ENCODE results near the gene GATA1.

DNA sequence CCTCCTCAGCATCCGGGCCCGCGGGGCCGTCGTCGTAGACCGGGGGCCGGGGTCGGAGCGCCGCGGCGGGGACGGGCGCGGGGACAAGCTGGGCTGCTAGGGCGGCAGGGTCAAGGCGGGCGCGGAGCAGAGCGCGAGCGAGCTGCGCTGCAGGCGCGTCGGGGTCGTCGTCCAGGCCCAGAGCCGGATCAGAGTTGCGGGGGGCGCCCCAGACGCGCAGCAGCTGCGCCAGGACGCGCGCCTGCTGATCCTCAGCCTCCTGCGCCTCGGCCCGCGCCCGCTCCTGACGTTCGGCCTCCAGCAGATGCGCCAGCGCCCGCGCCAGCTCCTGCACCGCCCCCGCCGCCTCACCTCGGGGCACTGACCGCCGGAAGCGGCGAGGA is 45.5 kb downstream of the GATA1 start:
- TF ChIP-seq, protein P1, sequence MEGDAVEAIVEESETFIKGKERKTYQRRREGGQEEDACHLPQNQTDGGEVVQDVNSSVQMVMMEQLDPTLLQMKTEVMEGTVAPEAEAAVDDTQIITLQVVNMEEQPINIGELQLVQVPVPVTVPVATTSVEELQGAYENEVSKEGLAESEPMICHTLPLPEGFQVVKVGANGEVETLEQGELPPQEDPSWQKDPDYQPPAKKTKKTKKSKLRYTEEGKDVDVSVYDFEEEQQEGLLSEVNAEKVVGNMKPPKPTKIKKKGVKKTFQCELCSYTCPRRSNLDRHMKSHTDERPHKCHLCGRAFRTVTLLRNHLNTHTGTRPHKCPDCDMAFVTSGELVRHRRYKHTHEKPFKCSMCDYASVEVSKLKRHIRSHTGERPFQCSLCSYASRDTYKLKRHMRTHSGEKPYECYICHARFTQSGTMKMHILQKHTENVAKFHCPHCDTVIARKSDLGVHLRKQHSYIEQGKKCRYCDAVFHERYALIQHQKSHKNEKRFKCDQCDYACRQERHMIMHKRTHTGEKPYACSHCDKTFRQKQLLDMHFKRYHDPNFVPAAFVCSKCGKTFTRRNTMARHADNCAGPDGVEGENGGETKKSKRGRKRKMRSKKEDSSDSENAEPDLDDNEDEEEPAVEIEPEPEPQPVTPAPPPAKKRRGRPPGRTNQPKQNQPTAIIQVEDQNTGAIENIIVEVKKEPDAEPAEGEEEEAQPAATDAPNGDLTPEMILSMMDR (IDR thresholded peaks at IDR 0.05; ENCODE audit: poor library complexity), result no peak
- peak; percentile 49 for TF ChIP-seq EZH2 (IDR thresholded peaks at IDR 0.05; ENCODE audit: borderline replicate concordance)
- TF ChIP-seq EZH2phosphoT487 (IDR thresholded peaks at IDR 0.05; ENCODE audit: low read depth, severe bottlenecking, unreplicated experiment), result no peak

Measured in hepatocyte (in vitro differentiated cells).